ENCODE measurements around the gene LCMT2.

GRCh38 chr15:43283526-43283925, 46.8 kb downstream of the LCMT2 start:
- TF ChIP-seq POLR2A (IDR thresholded peaks at IDR 0.05) (no peak), CTCF (IDR thresholded peaks at IDR 0.05) (no peak)
